ENCODE measurements around the gene FEV. TPM values are rescaled to one million over a fixed set of nuclear protein-coding genes. Genes with fewer than 3 reads are reported as not detected.
"Not testable (repeated sequence)": the region's sequence is repeated elsewhere in the genome, so short reads cannot be mapped to it uniquely, and the experiment has no call there.

The FEV gene
- total RNA-seq, 1 donor from 2014 or later: 15.6 TPM

GRCh38 chr2:218954541-218955300 is 30.3 kb downstream of the FEV start:
- no peaks in the 10 kb centered on the region for H3K9me3 Mint-ChIP-seq (ENCODE audit: low read depth)
- no peaks in the 10 kb centered on the region for H3K36me3 Mint-ChIP-seq (ENCODE audit: insufficient read depth)
- no peak for TF ChIP-seq CTCF (IDR thresholded peaks at IDR 0.05; ENCODE audit: unreplicated experiment)
- H3K27me3 Mint-ChIP-seq: peaks cover 70% of the 10 kb centered on the region
- H3K4me3 Mint-ChIP-seq (ENCODE audit: low read depth): no peak overlapping the region
- H3K27ac Mint-ChIP-seq: no peak overlapping the region
- H3K4me1 Mint-ChIP-seq (ENCODE audit: low read depth): peaks cover 8% of the 10 kb centered on the region
- DNase-seq (ENCODE audit: low spot score, unreplicated experiment): no peak

GRCh38 chr2:218953366-218953954 is 31.5 kb downstream of the FEV start:
- Mint-ChIP-seq H3K9me3 (ENCODE audit: low read depth) (no peaks in the 10 kb centered on the region), H3K4me3 (ENCODE audit: low read depth) (no peak overlapping the region), H3K36me3 (ENCODE audit: insufficient read depth) (no peaks in the 10 kb centered on the region), H3K27me3 (peaks cover 60% of the 10 kb centered on the region), H3K4me1 (ENCODE audit: low read depth) (peaks cover 5% of the 10 kb centered on the region), H3K27ac (no peak overlapping the region)
- no peak for DNase-seq (ENCODE audit: low spot score, unreplicated experiment)
- peak; percentile 33 for TF ChIP-seq CTCF (IDR thresholded peaks at IDR 0.05; ENCODE audit: unreplicated experiment)

- no peak overlapping the region for H3K27ac Mint-ChIP-seq
- H3K9me3 Mint-ChIP-seq (ENCODE audit: low read depth): no peaks in the 10 kb centered on the region
- H3K4me3 Mint-ChIP-seq (ENCODE audit: low read depth): no peak overlapping the region
- peaks cover 5% of the 10 kb centered on the region for H3K4me1 Mint-ChIP-seq (ENCODE audit: low read depth)
- H3K27me3 Mint-ChIP-seq: peaks cover 47% of the 10 kb centered on the region
- DNase-seq (ENCODE audit: low spot score, unreplicated experiment): no peak
- no peak for TF ChIP-seq CTCF (IDR thresholded peaks at IDR 0.05; ENCODE audit: unreplicated experiment)
- no peaks in the 10 kb centered on the region for H3K36me3 Mint-ChIP-seq (ENCODE audit: insufficient read depth)
Observed at GRCh38 chr2:218952160-218952559, 32.8 kb downstream of the FEV start.

GRCh38 chr2:218946621-218947020 is 38.4 kb downstream of the FEV start:
- Mint-ChIP-seq H3K4me3 (ENCODE audit: low read depth) (no peak overlapping the region), H3K27ac (no peak overlapping the region), H3K9me3 (ENCODE audit: low read depth) (peaks cover under 1% of the 10 kb centered on the region), H3K36me3 (ENCODE audit: insufficient read depth) (no peaks in the 10 kb centered on the region), H3K27me3 (peaks cover 33% of the 10 kb centered on the region), H3K4me1 (ENCODE audit: low read depth) (peaks cover 6% of the 10 kb centered on the region)
- TF ChIP-seq CTCF (IDR thresholded peaks at IDR 0.05; ENCODE audit: unreplicated experiment): no peak
- no peak for DNase-seq (ENCODE audit: low spot score, unreplicated experiment)

- Mint-ChIP-seq H3K9me3 (ENCODE audit: low read depth) (peaks cover 3% of the 10 kb centered on the region), H3K27me3 (peaks cover 36% of the 10 kb centered on the region), H3K27ac (no peak overlapping the region), H3K36me3 (ENCODE audit: insufficient read depth) (no peaks in the 10 kb centered on the region), H3K4me3 (ENCODE audit: low read depth) (no peak overlapping the region), H3K4me1 (ENCODE audit: low read depth) (peaks cover 3% of the 10 kb centered on the region)
- TF ChIP-seq CTCF (IDR thresholded peaks at IDR 0.05; ENCODE audit: unreplicated experiment): no peak
- no peak for DNase-seq (ENCODE audit: low spot score, unreplicated experiment)
Observed at GRCh38 chr2:218944759-218945404, 40.1 kb downstream of the FEV start.

- not testable (repeated sequence) for H3K9me3 Mint-ChIP-seq (ENCODE audit: low read depth); DNase-seq (ENCODE audit: low spot score, unreplicated experiment); H3K4me3 Mint-ChIP-seq (ENCODE audit: low read depth); H3K36me3 Mint-ChIP-seq (ENCODE audit: insufficient read depth); H3K4me1 Mint-ChIP-seq (ENCODE audit: low read depth); H3K27ac Mint-ChIP-seq
- peaks cover 36% of the 10 kb centered on the region for H3K27me3 Mint-ChIP-seq
Observed at GRCh38 chr2:218931751-218932150, 53.2 kb downstream of the FEV start.
